A673 (cell line): ENCODE data around the gene KMT5C. TPM values are rescaled to one million over a fixed set of nuclear protein-coding genes. Genes with fewer than 3 reads are reported as not detected.

ENCODE experiments used
- BruUV-seq: library from RNA; stranded (reverse); fragments of 400-500 nt; replicated peaks from 2 replicates; lab custom pipeline; 2021; lab: Mats Ljungman, UMichigan
- CTCF ChIA-PET: fragments of 300-600 bp; sonication (Branson Sonifier 250); formaldehyde crosslinking; loops from one replicate; lab custom pipeline; 2022; ENCODE audit warnings: antibody characterized with exemption; lab: Charles Lee
- POLR2A ChIA-PET: fragments of 300-600 bp; sonication (Branson Sonifier 250); formaldehyde crosslinking; loops from one replicate; lab custom pipeline; 2022; ENCODE audit warnings: antibody characterized with exemption; ENCODE audit not compliant: low non-redundant PET; lab: Charles Lee
- DNase-seq: peaks from one replicate; pipeline ENCODE4 v3.0.0-alpha.2; 2015; ENCODE audit warnings: low spot score
- H3K27ac ChIP-seq: fragments of 200-600 bp; sonication (generic); 2 replicates; pipeline ENCODE4 v1.5.1; 2016; ENCODE audit warnings: mixed run types, low read depth, mild to moderate bottlenecking, mixed read lengths, antibody characterized with exemption, low read length; ENCODE audit not compliant: poor library complexity, severe bottlenecking
- H3K27me3 ChIP-seq: fragments of 200-600 bp; sonication (generic); replicated peaks from 2 replicates; pipeline ENCODE4 v1.6.1; 2017; ENCODE audit warnings: mixed run types, low read depth, mild to moderate bottlenecking, mixed read lengths, antibody characterized with exemption, low read length; ENCODE audit not compliant: insufficient read depth, poor library complexity
- H3K36me3 ChIP-seq: fragments of 200-600 bp; sonication (generic); 2 replicates; pipeline ENCODE4 v1.6.1; 2016; ENCODE audit warnings: mixed run types, mild to moderate bottlenecking, mixed read lengths, antibody characterized with exemption, low read length; ENCODE audit not compliant: insufficient read depth, poor library complexity, severe bottlenecking
- H3K4me1 ChIP-seq: fragments of 200-600 bp; sonication (generic); 2 replicates; pipeline ENCODE4 v1.6.1; 2017; ENCODE audit warnings: mixed run types, mild to moderate bottlenecking, mixed read lengths, antibody characterized with exemption, low read length; ENCODE audit not compliant: insufficient read depth, poor library complexity, severe bottlenecking
- H3K4me3 ChIP-seq: fragments of 200-600 bp; sonication (generic); 2 replicates; pipeline ENCODE4 v1.5.1; 2016; ENCODE audit warnings: low read depth, mixed run types, mild to moderate bottlenecking, mixed read lengths, low read length; ENCODE audit not compliant: poor library complexity, severe bottlenecking
- H3K9me3 ChIP-seq: fragments of 200-600 bp; sonication (generic); 2 replicates; pipeline ENCODE4 v1.6.1; 2016; ENCODE audit warnings: mixed run types, low read depth, mild to moderate bottlenecking, mixed read lengths, antibody characterized with exemption, low read length; ENCODE audit not compliant: poor library complexity, severe bottlenecking
- CTCF ChIP-seq: fragments of 300-800, 200-600 bp; sonication (generic); conservative IDR thresholded peaks from 2 replicates; pipeline ENCODE4 v1.5.1; 2017; ENCODE audit warnings: low read depth, mild to moderate bottlenecking, antibody characterized with exemption, low read length, moderate library complexity, mixed read lengths
- EZH2 ChIP-seq: fragments of 200-600 bp; sonication (generic); IDR thresholded peaks from 2 replicates; pipeline ENCODE4 v1.6.1; 2017; ENCODE audit warnings: borderline replicate concordance, low read depth, mild to moderate bottlenecking, mixed read lengths, antibody characterized with exemption, low read length; ENCODE audit not compliant: poor library complexity, severe bottlenecking
- intact Hi-C: fragments of 100-400 bp; cut with micrococcal nuclease; formaldehyde crosslinking; loops from one replicate; pipeline ENCODE4 v1.10.0; 2022; ENCODE audit not compliant: unreplicated experiment
- total RNA-seq: library from RNA; stranded (reverse); gene quantifications from 2 replicates; pipeline ENCODE4 v1.2.3, GENCODE V29; 2021

The KMT5C gene
- total RNA-seq, 1 experiment from 2014 or later, result 19.7 TPM

GRCh38 chr19:55321466-55322137 lies 18.1 kb upstream of the KMT5C start:
- no peaks in the 10 kb centered on the region for H3K4me1 ChIP-seq
- H3K9me3 ChIP-seq, result no peaks in the 10 kb centered on the region
- no peak for TF ChIP-seq CTCF
- TF ChIP-seq EZH2, result no peak
- H3K27me3 ChIP-seq, result no peaks in the 10 kb centered on the region
- ChIA-PET POLR2A (interaction anchor here (0.6 kb wide), 1 partner anchor 18 kb away, joined by 4 read pairs; the partner anchor contains the start of gene KMT5C), CTCF (no interaction called here)
- no peaks in the 10 kb centered on the region for H3K36me3 ChIP-seq
- intact Hi-C loops, result no loop called here
- no TSS peak for BruUV-seq
- no peak for DNase-seq
- no peak overlapping the region for H3K4me3 ChIP-seq
- no peak overlapping the region for H3K27ac ChIP-seq

GRCh38 chr19:55322204-55322885 lies 17.3 kb upstream of the KMT5C start:
- intact Hi-C loops, result no loop called here
- ChIA-PET POLR2A (no interaction called here), CTCF (no interaction called here)
- Histone ChIP-seq H3K4me1 (no peaks in the 10 kb centered on the region), H3K27me3 (no peaks in the 10 kb centered on the region), H3K27ac (no peak overlapping the region), H3K36me3 (no peaks in the 10 kb centered on the region), H3K4me3 (no peak overlapping the region), H3K9me3 (no peaks in the 10 kb centered on the region)
- no TSS peak for BruUV-seq
- TF ChIP-seq EZH2 (no peak), CTCF (no peak)
- no peak for DNase-seq

- no peak for DNase-seq
- intact Hi-C loops, result no loop called here
- Histone ChIP-seq H3K36me3 (no peaks in the 10 kb centered on the region), H3K4me1 (no peaks in the 10 kb centered on the region), H3K4me3 (no peak overlapping the region), H3K27me3 (no peaks in the 10 kb centered on the region), H3K27ac (no peak overlapping the region), H3K9me3 (no peaks in the 10 kb centered on the region)
- POLR2A ChIA-PET, result no interaction called here
- no TSS peak for BruUV-seq
- no peak for TF ChIP-seq EZH2
- no peak for TF ChIP-seq CTCF
- CTCF ChIA-PET, result no interaction called here
Measured at GRCh38 chr19:55324662-55325061, 15.0 kb upstream of the KMT5C start.
